GM18508 (cell line): ENCODE measurements around the gene RUNDC3A.
"Not testable (repeated sequence)": the region's sequence is repeated elsewhere in the genome, so short reads cannot be mapped to it uniquely, and the experiment has no call there.

Source experiments
- ATAC-seq: cut with Tn5 transposase; IDR thresholded peaks from one replicate; pipeline ENCODE4 v1.9.1; 2021; ENCODE audit warnings: moderate number of reproducible peaks; ENCODE audit not compliant: insufficient read depth, unreplicated experiment

The RUNDC3A gene

GRCh38 chr17:44338702-44339101, 30.3 kb downstream of the RUNDC3A start:
- no peak for ATAC-seq

- not testable (repeated sequence) for ATAC-seq
Observed at GRCh38 chr17:44340553-44340952, 32.2 kb downstream of the RUNDC3A start.

GRCh38 chr17:44343510-44344209, 35.3 kb downstream of the RUNDC3A start:
- no peak for ATAC-seq

GRCh38 chr17:44344939-44345453, 36.6 kb downstream of the RUNDC3A start, which contains the start of gene GRN:
GRN (plus strand) TSS chr17:44345302; CDS start chr17:44349165, 3,863 bp downstream.
- ATAC-seq: peak; percentile 45

GRCh38 chr17:44345454-44346026, 37.1 kb downstream of the RUNDC3A start:
- no peak for ATAC-seq

GRCh38 chr17:44346064-44346844, 37.9 kb downstream of the RUNDC3A start:
- ATAC-seq: no peak

GRCh38 chr17:44347206-44348055, 39.0 kb downstream of the RUNDC3A start:
- not testable (repeated sequence) for ATAC-seq

GRCh38 chr17:44348234-44348987, 40.0 kb downstream of the RUNDC3A start:
- ATAC-seq: peak; percentile 34

GRCh38 chr17:44348988-44349364, 40.6 kb downstream of the RUNDC3A start:
- ATAC-seq: no peak

- ATAC-seq: no peak
Observed at GRCh38 chr17:44349553-44350070, 41.2 kb downstream of the RUNDC3A start.

- ATAC-seq: no peak
Observed at GRCh38 chr17:44350733-44351226, 42.4 kb downstream of the RUNDC3A start.

GRCh38 chr17:44351464-44351863, 43.1 kb downstream of the RUNDC3A start:
- ATAC-seq: no peak

- ATAC-seq: no peak
Observed at GRCh38 chr17:44351961-44352827, 43.8 kb downstream of the RUNDC3A start.

GRCh38 chr17:44352828-44353671, 44.6 kb downstream of the RUNDC3A start:
- no peak for ATAC-seq

GRCh38 chr17:44353672-44354331, 45.4 kb downstream of the RUNDC3A start:
- ATAC-seq: no peak
